ENCODE results near the gene GCNT2. TPM values are rescaled to one million over a fixed set of nuclear protein-coding genes. Genes with fewer than 3 reads are reported as not detected.

The GCNT2 gene
- total RNA-seq, 1 experiment from 2014 or later: 18.3 TPM

DNA sequence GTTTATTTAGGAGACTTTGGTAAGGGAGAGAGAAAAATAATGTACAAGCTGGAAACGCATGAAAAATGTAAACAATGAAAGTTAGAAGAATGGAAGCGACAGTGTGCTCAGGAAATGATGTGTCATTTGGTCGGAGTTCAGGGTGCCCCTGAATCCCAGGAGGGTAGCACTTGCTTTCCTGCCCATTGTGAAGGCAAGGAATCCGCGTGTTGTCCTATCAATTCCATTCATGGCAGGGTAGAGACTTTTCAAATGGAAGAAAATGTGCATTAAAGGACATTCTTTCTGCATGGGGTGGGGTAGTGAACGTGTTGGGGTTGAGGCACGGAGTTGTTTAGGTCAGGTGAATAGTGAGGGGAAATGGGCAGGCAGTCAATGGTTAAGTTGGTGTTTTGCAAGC lies 33.7 kb downstream of the GCNT2 start:
- Histone ChIP-seq H3K79me2 (ENCODE audit: low read length) (0 out of 2 replicates have a peak, but pooled peaks cover 11% of the 10 kb centered on the region), H2AFZ (ENCODE audit: low read length) (no peak overlapping the region), H3K9me2 (replicated peaks; ENCODE audit: low read length) (no peaks in the 10 kb centered on the region), H3K4me3 (ENCODE audit: low read length) (no peak overlapping the region), H3K4me2 (ENCODE audit: low read length) (no peak overlapping the region), H3K27me3 (ENCODE audit: low read length) (no peaks in the 10 kb centered on the region), H3K27ac (ENCODE audit: low read length) (no peak overlapping the region), H3F3A (ENCODE audit: low read length, unreplicated experiment) (no peaks in the 10 kb centered on the region), H3K36me3 (ENCODE audit: low read depth, low read length) (peaks cover 8% of the 10 kb centered on the region; the same call in 1 of the 2 replicates), H3K9me3 (ENCODE audit: low read length) (no peaks in the 10 kb centered on the region), H3K4me1 (ENCODE audit: insufficient read depth, low read length) (no peaks in the 10 kb centered on the region), H4K20me1 (ENCODE audit: low read length) (no peaks in the 10 kb centered on the region), H3K9ac (ENCODE audit: low read length) (no peak overlapping the region)
- ChIA-PET CTCF (no interaction called here), POLR2A (ENCODE audit: unreplicated experiment) (no interaction called here)
- intact Hi-C loops (cut with micrococcal nuclease): no loop called here
- TF ChIP-seq, protein P1, sequence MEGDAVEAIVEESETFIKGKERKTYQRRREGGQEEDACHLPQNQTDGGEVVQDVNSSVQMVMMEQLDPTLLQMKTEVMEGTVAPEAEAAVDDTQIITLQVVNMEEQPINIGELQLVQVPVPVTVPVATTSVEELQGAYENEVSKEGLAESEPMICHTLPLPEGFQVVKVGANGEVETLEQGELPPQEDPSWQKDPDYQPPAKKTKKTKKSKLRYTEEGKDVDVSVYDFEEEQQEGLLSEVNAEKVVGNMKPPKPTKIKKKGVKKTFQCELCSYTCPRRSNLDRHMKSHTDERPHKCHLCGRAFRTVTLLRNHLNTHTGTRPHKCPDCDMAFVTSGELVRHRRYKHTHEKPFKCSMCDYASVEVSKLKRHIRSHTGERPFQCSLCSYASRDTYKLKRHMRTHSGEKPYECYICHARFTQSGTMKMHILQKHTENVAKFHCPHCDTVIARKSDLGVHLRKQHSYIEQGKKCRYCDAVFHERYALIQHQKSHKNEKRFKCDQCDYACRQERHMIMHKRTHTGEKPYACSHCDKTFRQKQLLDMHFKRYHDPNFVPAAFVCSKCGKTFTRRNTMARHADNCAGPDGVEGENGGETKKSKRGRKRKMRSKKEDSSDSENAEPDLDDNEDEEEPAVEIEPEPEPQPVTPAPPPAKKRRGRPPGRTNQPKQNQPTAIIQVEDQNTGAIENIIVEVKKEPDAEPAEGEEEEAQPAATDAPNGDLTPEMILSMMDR (conservative IDR thresholded peaks at IDR 0.05; ENCODE audit: low read depth, low read length): no peak
- TF ChIP-seq EZH2phosphoT487 (IDR thresholded peaks at IDR 0.05; ENCODE audit: borderline replicate concordance, low read length): no peak
- TF ChIP-seq EZH2 (IDR thresholded peaks at IDR 0.05; ENCODE audit: low read length, unreplicated experiment): no peak
- DNase-seq (no peak), ATAC-seq (no peak)
- BruUV-seq (replicated peaks): no TSS peak

DNA sequence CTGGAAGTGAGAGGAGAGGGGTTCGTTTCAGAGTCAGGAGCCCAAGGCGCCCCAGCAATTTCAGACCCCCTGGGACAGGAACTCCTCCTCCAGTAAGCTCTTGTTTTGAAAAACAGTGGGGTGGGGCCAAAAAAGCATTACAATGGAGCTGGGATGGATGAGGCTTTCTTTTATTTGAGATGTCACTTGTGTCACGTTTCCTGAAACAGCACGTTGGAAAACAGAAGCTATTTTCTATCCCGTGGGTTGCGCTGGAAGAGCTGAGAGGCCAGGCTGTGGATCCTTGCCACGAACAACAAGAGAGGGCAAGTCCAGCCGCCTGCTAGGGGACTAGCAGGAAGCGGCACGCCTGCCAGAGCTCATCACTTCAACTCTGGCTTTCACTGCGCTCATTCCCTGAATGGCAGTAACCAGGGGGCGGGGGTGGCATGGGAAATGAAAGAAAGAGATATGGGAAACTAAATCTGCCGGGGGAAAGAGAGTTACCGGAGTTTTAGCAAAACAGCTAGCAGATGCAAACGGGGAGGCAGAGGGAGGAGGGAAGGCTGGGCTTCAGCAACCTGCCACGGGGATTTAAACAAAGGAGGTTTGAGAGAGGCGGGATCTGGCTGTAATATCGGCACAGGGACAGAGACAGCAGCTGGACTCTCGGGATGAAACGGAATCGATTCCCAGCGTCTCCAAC lies 34.6 kb downstream of the GCNT2 start:
- Histone ChIP-seq H3K4me1 (ENCODE audit: insufficient read depth, low read length) (no peaks in the 10 kb centered on the region), H4K20me1 (ENCODE audit: low read length) (no peaks in the 10 kb centered on the region), H2AFZ (ENCODE audit: low read length) (no peak overlapping the region), H3K9me3 (ENCODE audit: low read length) (no peaks in the 10 kb centered on the region), H3K4me2 (ENCODE audit: low read length) (no peak overlapping the region), H3K36me3 (ENCODE audit: low read depth, low read length) (peaks cover 8% of the 10 kb centered on the region; the same call in 1 of the 2 replicates), H3F3A (ENCODE audit: low read length, unreplicated experiment) (no peaks in the 10 kb centered on the region), H3K9me2 (replicated peaks; ENCODE audit: low read length) (no peaks in the 10 kb centered on the region), H3K4me3 (ENCODE audit: low read length) (no peak overlapping the region), H3K27me3 (ENCODE audit: low read length) (no peaks in the 10 kb centered on the region), H3K27ac (ENCODE audit: low read length) (no peak overlapping the region), H3K79me2 (ENCODE audit: low read length) (0 out of 2 replicates have a peak, but pooled peaks cover 4% of the 10 kb centered on the region), H3K9ac (ENCODE audit: low read length) (no peak overlapping the region)
- BruUV-seq (replicated peaks): no TSS peak
- POLR2A ChIA-PET (ENCODE audit: unreplicated experiment): no interaction called here
- CTCF ChIA-PET: no interaction called here
- intact Hi-C loops (cut with micrococcal nuclease): no loop called here
- TF ChIP-seq, protein P1 (conservative IDR thresholded peaks at IDR 0.05; ENCODE audit: low read depth, low read length): no peak
- no peak for TF ChIP-seq EZH2 (IDR thresholded peaks at IDR 0.05; ENCODE audit: low read length, unreplicated experiment)
- TF ChIP-seq EZH2phosphoT487 (IDR thresholded peaks at IDR 0.05; ENCODE audit: borderline replicate concordance, low read length): no peak
- ATAC-seq (no peak), DNase-seq (no peak)

DNA sequence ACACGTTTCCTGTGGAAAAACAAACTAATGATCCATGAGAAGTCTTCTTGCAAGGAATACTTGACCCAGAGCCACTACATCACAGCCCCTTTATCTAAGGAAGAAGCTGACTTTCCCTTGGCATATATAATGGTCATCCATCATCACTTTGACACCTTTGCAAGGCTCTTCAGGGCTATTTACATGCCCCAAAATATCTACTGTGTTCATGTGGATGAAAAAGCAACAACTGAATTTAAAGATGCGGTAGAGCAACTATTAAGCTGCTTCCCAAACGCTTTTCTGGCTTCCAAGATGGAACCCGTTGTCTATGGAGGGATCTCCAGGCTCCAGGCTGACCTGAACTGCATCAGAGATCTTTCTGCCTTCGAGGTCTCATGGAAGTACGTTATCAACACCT lies 35.4 kb downstream of the GCNT2 start:
- Histone ChIP-seq H4K20me1 (ENCODE audit: low read length) (no peaks in the 10 kb centered on the region), H3K9me3 (ENCODE audit: low read length) (no peaks in the 10 kb centered on the region), H3F3A (ENCODE audit: low read length, unreplicated experiment) (no peaks in the 10 kb centered on the region), H3K9ac (ENCODE audit: low read length) (no peak overlapping the region), H3K79me2 (ENCODE audit: low read length) (0 out of 2 replicates have a peak, but pooled peaks cover 4% of the 10 kb centered on the region), H3K4me2 (ENCODE audit: low read length) (no peak overlapping the region), H3K4me3 (ENCODE audit: low read length) (no peak overlapping the region), H2AFZ (ENCODE audit: low read length) (no peak overlapping the region), H3K27me3 (ENCODE audit: low read length) (no peaks in the 10 kb centered on the region), H3K36me3 (ENCODE audit: low read depth, low read length) (peaks cover 8% of the 10 kb centered on the region; the same call in 1 of the 2 replicates), H3K4me1 (ENCODE audit: insufficient read depth, low read length) (no peaks in the 10 kb centered on the region), H3K9me2 (replicated peaks; ENCODE audit: low read length) (no peaks in the 10 kb centered on the region), H3K27ac (ENCODE audit: low read length) (no peak overlapping the region)
- intact Hi-C loops (cut with micrococcal nuclease): no loop called here
- ATAC-seq (no peak), DNase-seq (no peak)
- ChIA-PET CTCF (no interaction called here), POLR2A (ENCODE audit: unreplicated experiment) (no interaction called here)
- TF ChIP-seq EZH2phosphoT487 (IDR thresholded peaks at IDR 0.05; ENCODE audit: borderline replicate concordance, low read length) (no peak), EZH2 (IDR thresholded peaks at IDR 0.05; ENCODE audit: low read length, unreplicated experiment) (no peak)
- TF ChIP-seq, protein P1 (conservative IDR thresholded peaks at IDR 0.05; ENCODE audit: low read depth, low read length): no peak
- BruUV-seq (replicated peaks): no TSS peak
